GM12878 (cell line): ENCODE measurements around the gene MAMLD1. TPM values are rescaled to one million over a fixed set of nuclear protein-coding genes. Genes with fewer than 3 reads are reported as not detected.
A peak's percentile ranks its signal among the peaks of the same experiment; 100 is the strongest.

Experiments used
- ATAC-seq: fragments of 200-7000 bp; cut with Tn5 transposase; 3 replicates; pipeline ENCODE4 v1.9.1; 2020; ENCODE audit warnings: mild to moderate bottlenecking, moderate library complexity
- BruUV-seq: library from RNA; stranded (reverse); fragments of 400-500 nt; replicated peaks from 2 replicates; lab custom pipeline; 2021; lab: Mats Ljungman, UMichigan
- CTCF ChIA-PET: fragments of 300-600 bp; sonication (Branson Sonifier 250); formaldehyde crosslinking; extraction: SDS; loops from one replicate; lab custom pipeline; 2021; ENCODE audit warnings: inconsistent platforms; lab: Yijun Ruan, JAX
- POLR2A ChIA-PET: fragments of 350-600 bp; formaldehyde crosslinking; extraction: SDS; loops from one replicate; lab custom pipeline; 2021; ENCODE audit warnings: inconsistent platforms; lab: Charles Lee
- RAD21 ChIA-PET: fragments of 300-600 bp; sonication (Branson Sonifier 250); formaldehyde crosslinking; loops from one replicate; lab custom pipeline; 2023; ENCODE audit warnings: antibody characterized with exemption; ENCODE audit not compliant: unreplicated experiment; lab: Charles Lee
- SMC1A ChIA-PET: fragments of 300-600 bp; sonication (Branson Sonifier 250); formaldehyde crosslinking; loops from one replicate; lab custom pipeline; 2023; ENCODE audit not compliant: unreplicated experiment, uncharacterized antibody; lab: Charles Lee
- DNase-seq: peaks from one replicate; pipeline ENCODE4 v3.0.0-alpha.2; 2011; ENCODE audit warnings: low read depth, low spot score
- FAIRE-seq: peaks from 3 replicates; lab custom pipeline; 2011; peaks lifted over from hg19 to GRCh38; lab: Jason Lieb, UNC
- H2AFZ ChIP-seq: 2 replicates; pipeline ENCODE4 v1.6.0; 2011; ENCODE audit warnings: low read depth, low read length, control low read depth; ENCODE audit not compliant: control insufficient read depth
- H3K27ac ChIP-seq: 2 replicates; pipeline ENCODE4 v1.5.1; 2011; ENCODE audit warnings: control low read depth; ENCODE audit not compliant: control insufficient read depth, insufficient read depth
- H3K27me3 ChIP-seq, 2 experiments: replicated peaks in 1 of 2; 2 replicates each; pipeline versions ENCODE4 v1.6.0 to v1.6.1; 2011; ENCODE audit warnings: low read length in 1 of 2; ENCODE audit not compliant: control insufficient read depth in 2 of 2, insufficient read depth in 2 of 2
- H3K36me3 ChIP-seq, 2 experiments: 2 replicates each; pipeline ENCODE4 v1.5.1; 2011; ENCODE audit warnings: low read length in 1 of 2; ENCODE audit not compliant: control insufficient read depth in 2 of 2, insufficient read depth in 2 of 2
- H3K4me1 ChIP-seq: 2 replicates; pipeline ENCODE4 v1.6.1; 2011; ENCODE audit warnings: mild to moderate bottlenecking, low read length, moderate library complexity, mixed read lengths; ENCODE audit not compliant: control insufficient read depth, insufficient read depth
- H3K4me2 ChIP-seq: 2 replicates; pipeline ENCODE4 v1.6.0; 2011; ENCODE audit warnings: control low read depth; ENCODE audit not compliant: control insufficient read depth, insufficient read depth
- H3K4me3 ChIP-seq: fragments of 200-600 bp; sonication (generic); 2 replicates; pipeline ENCODE4 v1.5.1; 2016
- H3K79me2 ChIP-seq: 2 replicates; pipeline ENCODE4 v1.6.0; 2011; ENCODE audit warnings: low read length; ENCODE audit not compliant: control insufficient read depth, insufficient read depth
- H3K9ac ChIP-seq: 2 replicates; pipeline ENCODE4 v1.8.0; 2011; ENCODE audit warnings: low read length, control low read depth, mixed read lengths; ENCODE audit not compliant: control insufficient read depth, insufficient read depth
- H3K9me3 ChIP-seq: replicated peaks from 3 replicates; pipeline ENCODE4 v1.5.1; 2011; ENCODE audit warnings: mild to moderate bottlenecking, low read length; ENCODE audit not compliant: control insufficient read depth, insufficient read depth
- H4K20me1 ChIP-seq: 2 replicates; pipeline ENCODE4 v1.6.0; 2011; ENCODE audit not compliant: control insufficient read depth, insufficient read depth
- CHD4 ChIP-seq: fragments of 200-600 bp; sonication (generic); IDR thresholded peaks from 2 replicates; pipeline ENCODE4 v1.6.1; 2016; ENCODE audit warnings: mild to moderate bottlenecking
- MXI1 ChIP-seq: fragments of 150-350 bp; IDR thresholded peaks from 2 replicates; pipeline ENCODE4 v1.6.1; 2011; ENCODE audit warnings: low read depth, mild to moderate bottlenecking, inconsistent platforms, low read length, improper control_type of control experiment
- NR2C2 ChIP-seq: IDR thresholded peaks from 2 replicates; pipeline ENCODE4 v1.6.1; 2011; ENCODE audit warnings: borderline replicate concordance, low read depth; ENCODE audit not compliant: control insufficient read depth, insufficient read length
- SPI1 ChIP-seq: IDR thresholded peaks from 2 replicates; pipeline ENCODE4 v1.6.1; 2011; ENCODE audit warnings: low read depth, mild to moderate bottlenecking, low read length, moderate library complexity, borderline replicate concordance; ENCODE audit not compliant: insufficient read depth
- SREBF1 ChIP-seq: IDR thresholded peaks from 2 replicates; pipeline ENCODE4 v1.6.1; 2012; ENCODE audit warnings: mild to moderate bottlenecking, low read length
- WGBS: methylation state at CpG from one replicate; pipeline ENCODE4 v1.1.6; 2016; ENCODE audit warnings: low lambda C conversion rate; ENCODE audit not compliant: insufficient replicate concordance, insufficient coverage; ENCODE audit errors: missing lambda C conversion rate; 5-methylcytosine and 5-hydroxymethylcytosine counted together
- in situ Hi-C: fragments of 300-500 bp; cut with MboI; formaldehyde crosslinking; loops from 9 replicates; pipeline ENCODE4 v1.14.3; 2018; ENCODE audit warnings: mixed read lengths
- intact Hi-C: fragments of 100-400 bp; cut with micrococcal nuclease; formaldehyde crosslinking; loops from one replicate; pipeline ENCODE4 v1.14.2; 2022; ENCODE audit not compliant: unreplicated experiment
- polyA plus RNA-seq, 11 experiments: library from polyadenylated mRNA; depleted of rRNA in 4 of 11; unstranded in 6 of 11; stranded (reverse) in 5 of 11; fragments of >200 nt; fragmentation: Nextera tagmentation in 4 of 11; fragmentation: Illumina TruSeq in 1 of 11; extraction: Ambion mirVana in 4 of 11; extraction: Trizol in 1 of 11; gene quantifications; 1 replicate in 1 of 11; 2 replicates in 10 of 11; pipeline versions ENCODE4 v1.2.1 to v1.2.3, GENCODE V29; 2011 to 2016; ENCODE audit warnings: inconsistent platforms in 2 of 11, missing spikeins in 2 of 11, low read depth in 1 of 11
- total RNA-seq, 4 experiments: library from RNA; depleted of rRNA in 3 of 4; stranded (reverse); fragments of >200 nt in 3 of 4; fragmentation: Illumina TruSeq in 1 of 4; extraction: Trizol in 1 of 4; gene quantifications; 2 replicates each; pipeline versions ENCODE4 v1.2.1 to v1.2.3, GENCODE V29; 2013 to 2021

MAMLD1 gene
- total and polyA plus RNA-seq, 10 of the 15 experiments (the other 5 are each of a cell fraction or from before 2014, with no cell fraction given): 0.03 to 0.05 TPM; not detected in 8

- no TSS peak for BruUV-seq
- H3K27me3 ChIP-seq: no peaks in the 10 kb centered on the region
- no peak overlapping the region for H3K4me3 ChIP-seq
- no peaks in the 10 kb centered on the region; the same call in 2 of the 3 replicates for H3K9me3 ChIP-seq
- H3K36me3 ChIP-seq: no peaks in the 10 kb centered on the region
- peak; percentile 55 for ATAC-seq
- CTCF ChIA-PET: interaction anchor here (1.4 kb wide), 1 partner anchor 44 kb away, joined by 3 read pairs; no protein-coding TSS in a partner anchor
- no peak for TF ChIP-seq MXI1
- peak; percentile 53; the same call in 1 of the 2 replicates for TF ChIP-seq SPI1
- TF ChIP-seq CHD4: no peak
- no peak for TF ChIP-seq NR2C2
- TF ChIP-seq SREBF1: no peak
- TF ChIP-seq, all 136 proteins: peak for 1
- in situ Hi-C loops (no loop called here), intact Hi-C loops (loop anchor here (2.0 to 10.0 kb wide), 2 partner anchors 32 to 172 kb away; no protein-coding TSS in a partner anchor)
- H3K4me1 ChIP-seq: peaks cover 5% of the 10 kb centered on the region; the same call in 1 of the 2 replicates
- RAD21 ChIA-PET: no interaction called here
- DNase-seq: no peak
- H3K79me2 ChIP-seq: no peaks in the 10 kb centered on the region
- H2AFZ ChIP-seq: no peak overlapping the region
- 14% methylated on average over 4 of the region's 4 CpGs for WGBS
- H3K4me2 ChIP-seq: no peak overlapping the region
- no peak for FAIRE-seq
- no peak overlapping the region for H3K27ac ChIP-seq
- SMC1A ChIA-PET: interaction anchor here (1.3 to 1.6 kb wide), 2 partner anchors 45 to 64 kb away, joined by 3 to 9 read pairs; no protein-coding TSS in a partner anchor
- POLR2A ChIA-PET: interaction anchor here (1.8 kb wide), 1 partner anchor 29 kb away, joined by 6 read pairs; no protein-coding TSS in a partner anchor
- H4K20me1 ChIP-seq: no peaks in the 10 kb centered on the region
- no peak overlapping the region for H3K9ac ChIP-seq
Observed at GRCh38 chrX:150542846-150543229, 179.7 kb downstream of the MAMLD1 start.
